ENCODE results near the gene ABTB2. TPM values are rescaled to one million over a fixed set of nuclear protein-coding genes. Genes with fewer than 3 reads are reported as not detected.

Gene ABTB2
- polyA plus RNA-seq, 1 donor from 2014 or later, result 0.68 TPM

Small RNA genes lying within 50 kb of the gene (small RNA-seq; reads per million reads assigned to genes)
- gene AL035079.1 (0 reads per million in 3 experiments), gene RF00019 (0 to 1.2 (median 0) reads per million in 3 experiments)

Other genes starting within 250 kb of the ABTB2 start
- 40.1 and 46.4 TPM in 2 replicates for gene CAT, start 80.9 kb upstream of the ABTB2 start, polyA plus RNA-seq
- gene ELF5, start 155.8 kb upstream of the ABTB2 start, polyA plus RNA-seq, result not detected in 2 replicates

All from neural cell (in vitro differentiated cells).